HK-2 (cell line): Measurements from ENCODE around the gene MAD1L1.

ENCODE experiments used
- DNase-seq: peaks from one replicate; pipeline ENCODE4 v3.0.0-alpha.2; 2018; ENCODE audit not compliant: unreplicated experiment

MAD1L1 gene

DNA sequence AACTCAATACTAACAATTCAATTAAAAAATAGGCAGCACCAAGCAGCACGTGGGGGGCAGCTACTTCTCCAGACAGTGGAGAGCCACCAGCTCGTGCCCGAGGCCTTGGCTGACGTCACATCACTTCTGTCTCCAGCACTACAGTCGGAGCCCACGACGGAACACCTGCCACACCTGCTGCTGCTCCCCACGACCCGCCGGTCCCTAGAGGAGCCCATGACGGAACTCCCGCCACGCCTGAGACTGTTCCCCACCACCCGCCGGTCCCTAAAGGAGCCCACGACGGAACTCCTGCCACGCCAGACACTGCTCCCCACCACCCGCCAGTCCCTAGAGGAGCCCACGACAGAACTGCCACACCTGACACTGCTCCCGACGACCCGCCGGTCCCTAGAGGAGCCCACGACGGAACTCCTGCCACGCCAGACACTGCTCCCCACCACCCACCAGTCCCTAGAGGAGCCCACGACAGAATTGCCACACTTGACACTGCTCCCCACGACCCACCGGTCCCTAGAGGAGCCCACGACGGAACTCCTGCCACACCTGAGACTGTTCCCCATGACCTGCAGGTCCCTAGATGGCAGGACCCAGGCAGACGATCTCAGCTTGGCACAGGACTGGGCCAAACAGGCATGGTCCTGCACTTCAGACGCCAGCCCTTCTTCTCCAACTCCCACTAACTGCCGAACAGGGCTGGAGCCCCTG, 304.7 kb downstream of the MAD1L1 start:
- no peak for DNase-seq

DNA sequence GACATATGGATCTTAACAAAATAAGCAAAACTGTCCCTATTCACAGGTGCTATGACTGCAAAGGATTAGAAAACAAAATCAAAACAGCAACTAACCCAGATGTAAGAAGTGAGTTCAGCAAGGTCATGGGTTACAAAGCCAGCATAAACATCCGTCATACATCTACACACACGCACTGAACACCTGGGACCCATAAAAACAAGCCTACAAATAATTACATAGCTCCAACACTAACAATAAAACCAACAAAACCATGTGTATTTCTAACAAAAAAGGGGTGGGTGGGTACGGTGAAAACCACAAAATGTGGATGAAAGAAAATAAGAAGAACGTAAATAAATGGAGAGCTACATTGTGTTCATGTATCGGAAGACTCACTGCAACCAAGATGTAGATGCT, 305.8 kb downstream of the MAD1L1 start:
- no peak for DNase-seq

DNA sequence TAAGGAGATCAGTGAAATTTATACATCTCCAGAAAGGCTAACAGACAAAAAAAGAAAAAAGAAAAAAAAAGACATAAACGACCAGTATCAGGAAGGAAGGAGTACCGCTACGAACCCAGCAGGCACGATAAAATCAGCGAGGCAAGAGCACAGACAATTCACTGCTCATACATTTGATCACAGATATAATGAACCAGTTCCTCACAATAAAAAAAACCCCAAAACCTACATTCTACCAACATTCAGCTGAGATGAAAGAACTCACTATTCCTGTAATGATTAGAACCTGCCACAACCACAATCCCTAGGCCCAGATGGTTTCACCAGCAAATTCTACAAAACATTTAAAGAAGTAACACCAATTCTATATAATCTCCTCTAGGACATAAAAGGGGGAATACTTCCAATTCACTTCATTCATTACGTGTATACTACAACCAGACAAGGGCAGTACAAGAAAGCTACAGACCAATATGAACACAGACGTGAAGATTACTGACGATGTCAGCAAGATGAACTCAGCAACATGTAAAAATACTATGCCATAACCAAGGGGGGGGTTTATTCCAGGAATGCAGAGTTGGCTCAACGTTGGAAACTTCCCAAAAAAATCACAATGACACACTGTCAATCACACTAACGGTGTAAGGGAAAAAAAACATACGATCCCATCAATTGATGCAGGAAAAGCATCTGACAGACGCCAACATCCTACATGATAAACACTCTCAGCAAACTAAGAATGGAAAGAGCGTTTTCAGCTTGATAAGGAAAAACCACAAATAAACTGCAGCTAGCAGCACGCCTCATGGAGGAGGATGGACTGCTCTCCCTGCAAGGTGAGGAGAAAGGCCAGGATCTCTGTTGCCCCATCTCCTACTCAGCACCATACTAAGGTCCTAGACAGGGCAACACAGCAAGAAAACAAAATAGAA, 306.5 kb downstream of the MAD1L1 start:
- DNase-seq, result no peak

DNA sequence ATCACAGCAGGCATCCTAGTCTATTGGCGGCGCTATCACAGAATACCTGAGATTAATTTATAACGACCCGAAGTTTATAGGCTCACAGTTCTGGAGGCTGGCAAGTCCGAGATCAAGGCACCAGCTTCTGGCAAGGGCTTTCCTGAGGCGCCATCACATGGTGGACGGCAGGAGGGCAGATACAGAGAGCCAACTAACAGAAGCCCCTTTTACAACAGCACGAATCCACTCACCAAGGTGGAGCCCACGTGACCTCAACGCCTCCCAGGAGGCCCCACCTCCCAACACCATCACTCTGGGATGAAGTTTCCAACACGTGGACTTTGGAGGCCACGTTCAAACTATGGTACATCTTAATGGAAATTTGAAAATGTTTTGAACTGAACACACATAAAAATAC, 307.4 kb downstream of the MAD1L1 start:
- DNase-seq, result no peak

DNA sequence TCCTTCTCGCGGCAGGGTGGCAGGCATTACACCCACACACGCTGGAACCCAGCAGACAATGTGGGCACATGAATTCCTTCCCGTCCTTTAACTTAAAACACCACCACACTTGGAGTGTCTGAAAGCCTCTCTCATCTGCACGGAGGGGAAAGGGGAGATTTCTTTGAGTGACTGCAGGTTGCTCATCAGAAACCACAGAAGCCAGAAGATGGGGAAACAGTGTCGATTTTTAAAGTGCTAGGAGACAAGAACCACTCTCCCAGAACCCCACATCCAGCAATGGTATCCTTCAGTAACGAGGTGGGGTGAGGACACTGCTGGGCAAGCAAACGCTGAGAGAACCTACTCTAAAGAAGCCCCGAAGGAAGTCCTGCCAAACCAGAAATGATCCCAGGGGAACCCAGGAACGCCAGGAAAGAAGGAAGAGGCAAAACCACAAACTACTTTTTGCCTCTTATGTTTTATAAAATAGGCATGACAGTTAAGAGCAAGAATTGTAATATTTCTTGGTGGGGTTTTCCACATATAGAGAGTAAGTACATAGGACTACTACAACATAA, 308.4 kb downstream of the MAD1L1 start:
- no peak for DNase-seq

DNA sequence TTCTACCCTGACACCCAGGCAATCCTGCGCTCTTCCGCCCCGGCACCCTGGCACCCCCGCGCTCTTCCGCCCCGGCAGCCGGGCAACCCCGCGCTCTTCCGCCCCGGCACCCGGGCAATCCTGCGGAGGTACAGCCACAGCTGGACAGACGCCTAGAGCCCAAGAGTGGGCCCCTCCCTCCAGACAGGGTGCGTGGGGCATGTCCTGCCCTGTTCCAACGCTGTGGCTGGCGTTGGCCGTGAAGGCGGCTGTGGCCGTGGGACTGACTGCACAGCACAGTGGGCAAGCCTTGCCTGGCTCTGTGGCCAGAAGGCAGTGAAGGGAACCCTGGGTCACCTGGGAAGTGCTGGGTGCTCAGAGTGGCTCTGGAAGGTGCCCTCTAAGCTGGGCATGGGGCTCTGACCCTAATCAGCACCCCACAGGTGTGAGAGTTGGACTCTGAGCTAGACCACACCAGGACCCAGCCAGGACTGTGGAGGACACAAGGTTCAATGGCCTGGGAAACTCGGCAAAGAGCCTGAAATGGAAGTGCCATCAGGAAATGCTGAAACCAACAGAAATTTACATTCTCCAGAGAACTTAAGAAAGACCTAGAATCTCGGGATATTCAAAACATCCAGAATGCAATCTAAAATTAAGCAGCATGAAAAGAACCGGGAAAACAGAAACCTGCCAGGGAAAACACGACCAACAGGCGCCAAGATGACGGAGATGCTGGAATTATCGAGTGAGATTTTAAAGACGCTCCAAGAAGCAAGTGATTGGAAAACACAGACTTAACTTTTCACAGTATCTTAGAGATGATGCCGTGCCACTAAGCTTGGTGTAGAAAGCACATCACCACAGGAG, 309.1 kb downstream of the MAD1L1 start:
- DNase-seq, result no peak

DNA sequence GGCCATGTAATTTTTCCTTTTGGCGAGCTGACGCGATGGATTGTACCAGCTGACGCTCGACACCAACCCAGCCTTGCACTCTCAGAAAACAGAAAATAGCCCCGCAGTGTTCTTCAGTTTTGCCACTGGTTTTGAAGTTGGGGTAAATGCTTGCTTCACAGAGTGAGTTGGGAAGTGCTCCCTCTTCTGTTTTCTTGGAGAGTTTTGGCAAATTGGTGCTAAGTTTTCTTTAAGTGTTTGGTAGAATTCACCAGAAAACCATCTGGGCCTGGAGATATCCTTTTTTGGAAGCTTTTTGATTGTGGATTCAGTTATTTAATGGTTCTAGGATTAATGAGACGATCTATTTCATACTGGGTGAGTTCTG, 309.9 kb downstream of the MAD1L1 start:
- DNase-seq, result no peak

DNA sequence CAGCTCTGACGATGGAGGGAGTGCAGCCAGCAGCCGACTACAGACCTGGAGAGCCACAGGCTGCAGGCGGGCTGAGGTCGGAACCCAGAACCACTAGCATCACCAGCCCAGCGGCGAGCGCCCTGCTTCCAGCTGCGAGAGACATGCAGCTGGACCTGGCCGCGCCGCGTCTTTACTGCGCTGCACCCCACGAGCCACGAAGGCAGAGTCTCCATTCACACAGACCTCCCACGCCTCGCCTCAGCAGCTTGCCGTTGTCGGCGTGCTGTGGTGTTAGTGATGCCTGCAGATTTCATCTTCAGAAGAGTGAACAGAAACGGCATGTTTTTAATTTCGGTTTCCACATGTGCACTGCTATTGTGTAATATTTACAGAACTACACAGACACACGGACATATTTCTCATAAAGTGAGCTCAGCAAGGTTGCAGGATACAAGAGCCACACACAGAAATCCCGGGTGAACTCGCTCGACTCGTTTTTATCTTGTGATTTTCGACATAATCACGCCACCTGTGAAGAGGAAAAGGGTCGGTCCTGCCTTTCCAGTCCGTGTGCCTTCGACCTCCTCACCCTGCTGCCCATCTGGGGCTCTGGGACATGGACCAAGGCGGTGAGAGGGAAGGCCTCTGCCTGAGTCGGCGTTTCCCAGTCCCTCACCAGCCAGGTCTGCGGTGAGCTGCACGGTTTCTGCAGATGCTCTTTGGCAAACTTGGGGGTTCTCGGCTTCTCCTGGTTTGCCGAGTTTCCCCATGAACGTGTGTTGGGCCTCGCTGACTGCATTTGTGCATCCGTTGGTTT, 310.5 kb downstream of the MAD1L1 start:
- DNase-seq, result no peak

DNA sequence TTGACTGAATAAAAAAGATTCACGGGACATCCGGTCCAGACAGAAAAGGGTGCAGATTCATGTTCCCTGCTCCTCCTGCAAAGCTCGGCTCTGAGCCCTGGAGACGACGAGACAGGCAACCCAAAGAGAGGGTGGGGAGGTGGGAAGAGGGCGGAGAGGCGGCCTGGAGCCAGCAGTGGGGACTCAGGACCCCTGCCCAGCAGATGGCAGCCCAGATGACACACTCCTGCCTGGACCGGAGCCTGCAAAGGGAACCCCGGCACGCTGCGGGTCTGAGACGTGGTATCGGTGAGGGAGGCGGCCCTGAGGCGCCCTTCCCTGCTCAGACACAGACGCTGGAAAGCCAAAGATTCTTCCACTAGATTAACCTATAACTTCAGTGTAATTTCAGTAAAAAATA, 311.9 kb downstream of the MAD1L1 start:
- no peak for DNase-seq

DNA sequence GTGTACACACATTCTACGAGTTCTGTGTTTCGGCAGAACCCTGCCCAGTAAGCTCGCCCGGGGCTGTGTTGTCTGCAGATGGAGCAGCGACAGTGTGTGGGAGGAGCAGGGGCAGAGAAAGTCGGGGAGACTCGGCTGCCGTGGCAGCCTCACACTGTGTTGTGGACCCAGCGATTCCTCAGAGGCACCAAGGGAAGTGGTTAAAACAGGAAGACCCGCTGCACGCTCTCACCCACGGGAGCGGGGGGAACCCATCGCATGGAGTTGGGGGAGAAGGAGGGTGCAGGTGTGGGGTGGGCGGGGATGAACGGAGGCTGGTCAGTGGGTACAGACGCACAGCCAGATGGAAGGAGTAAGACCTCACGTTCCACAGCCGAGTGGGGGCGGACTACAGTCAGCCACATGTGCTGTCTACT, 312.5 kb downstream of the MAD1L1 start:
- no peak for DNase-seq

DNA sequence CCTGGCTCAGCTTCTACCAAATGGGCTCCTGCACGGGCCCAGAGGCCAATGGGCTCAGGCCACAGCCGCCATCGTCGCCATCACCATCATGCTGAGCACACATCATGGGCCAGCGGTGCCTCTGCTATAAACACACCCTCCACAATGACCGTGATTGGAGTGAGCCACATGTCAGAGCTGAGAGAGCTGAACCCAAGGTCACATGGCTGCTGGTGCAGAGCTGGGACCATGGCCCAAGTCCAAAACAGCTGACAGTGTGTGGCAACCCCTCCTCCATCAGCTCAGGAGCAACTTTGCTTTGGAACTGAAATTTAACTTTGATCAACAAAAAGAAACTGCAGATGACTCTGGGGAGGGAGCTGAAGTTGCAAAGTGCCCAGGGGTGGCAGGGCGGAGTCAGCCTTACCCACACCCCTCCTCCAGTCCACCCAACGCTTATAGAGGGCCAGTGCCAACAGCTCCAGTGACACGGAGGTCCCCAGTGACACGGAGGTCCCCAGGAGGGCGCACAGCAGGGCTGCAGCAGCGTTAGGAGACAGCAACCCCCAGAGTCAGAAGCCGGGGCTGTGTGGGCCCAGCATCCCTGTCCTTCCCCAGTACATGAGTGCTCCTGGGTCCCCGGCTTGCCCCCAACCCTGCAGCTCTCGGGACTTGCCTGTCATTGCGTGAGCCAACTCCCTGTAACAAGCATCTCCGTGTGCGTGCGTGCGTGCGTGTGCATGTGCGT, 313.0 kb downstream of the MAD1L1 start:
- DNase-seq, result no peak

DNA sequence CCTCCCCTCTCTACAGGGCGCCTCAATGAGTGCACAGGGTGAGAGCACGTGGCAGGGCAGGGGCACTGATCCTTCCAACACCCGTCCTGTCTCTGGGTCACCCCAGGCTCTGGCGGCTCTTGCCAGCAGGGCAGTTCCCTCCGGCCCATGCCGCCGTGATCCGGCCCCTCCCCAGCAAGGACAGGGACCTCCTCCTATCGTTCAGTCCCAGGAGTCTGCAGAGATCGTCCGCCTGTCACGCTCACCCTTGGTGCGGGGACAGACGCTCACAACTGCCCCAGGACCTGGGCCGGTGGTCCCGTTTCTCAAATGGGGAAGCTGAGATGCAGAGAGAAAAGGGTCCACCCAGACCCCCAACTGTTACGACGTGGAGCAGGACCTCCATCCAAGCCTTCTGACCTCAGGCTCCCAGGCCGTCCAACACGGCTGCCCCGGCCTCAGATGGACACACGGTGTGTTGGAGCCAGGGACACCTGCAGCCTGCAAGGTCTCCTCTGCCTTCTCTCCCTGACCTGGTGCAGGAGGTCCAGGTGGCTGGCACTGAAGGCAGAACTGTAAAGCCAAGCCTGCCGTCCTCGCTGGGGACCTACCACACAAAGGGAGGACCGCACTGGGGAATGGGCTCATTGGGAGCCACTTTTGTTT, 313.7 kb downstream of the MAD1L1 start:
- no peak for DNase-seq

DNA sequence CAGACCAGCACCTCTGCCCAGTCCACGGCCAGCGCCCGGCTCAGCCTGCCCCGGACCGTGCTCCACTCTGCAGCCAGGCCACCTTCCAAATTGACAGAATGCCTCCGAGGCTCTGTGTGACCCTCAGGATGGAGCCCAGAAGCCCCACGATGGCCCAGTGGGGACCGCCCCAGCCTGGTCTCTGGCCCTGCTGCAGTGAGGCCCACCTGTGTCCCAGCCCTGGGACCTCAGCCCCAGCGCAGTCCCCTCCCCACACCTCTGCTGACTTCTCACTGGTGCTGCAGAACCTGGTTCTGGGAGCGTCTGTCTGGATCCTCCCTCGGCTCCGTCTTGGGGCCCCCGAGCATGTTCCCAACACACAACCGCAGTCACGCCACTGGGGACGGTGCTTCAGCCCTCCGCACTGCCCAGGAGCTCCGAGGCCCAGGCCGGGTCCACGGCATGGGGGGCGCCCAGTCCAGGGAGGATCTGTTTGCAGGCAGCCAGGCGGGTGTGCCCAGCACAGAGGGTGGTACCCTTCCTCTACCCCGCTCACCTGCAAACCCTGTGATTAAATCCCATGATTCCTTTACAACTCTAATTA, 314.6 kb downstream of the MAD1L1 start:
- no peak for DNase-seq

DNA sequence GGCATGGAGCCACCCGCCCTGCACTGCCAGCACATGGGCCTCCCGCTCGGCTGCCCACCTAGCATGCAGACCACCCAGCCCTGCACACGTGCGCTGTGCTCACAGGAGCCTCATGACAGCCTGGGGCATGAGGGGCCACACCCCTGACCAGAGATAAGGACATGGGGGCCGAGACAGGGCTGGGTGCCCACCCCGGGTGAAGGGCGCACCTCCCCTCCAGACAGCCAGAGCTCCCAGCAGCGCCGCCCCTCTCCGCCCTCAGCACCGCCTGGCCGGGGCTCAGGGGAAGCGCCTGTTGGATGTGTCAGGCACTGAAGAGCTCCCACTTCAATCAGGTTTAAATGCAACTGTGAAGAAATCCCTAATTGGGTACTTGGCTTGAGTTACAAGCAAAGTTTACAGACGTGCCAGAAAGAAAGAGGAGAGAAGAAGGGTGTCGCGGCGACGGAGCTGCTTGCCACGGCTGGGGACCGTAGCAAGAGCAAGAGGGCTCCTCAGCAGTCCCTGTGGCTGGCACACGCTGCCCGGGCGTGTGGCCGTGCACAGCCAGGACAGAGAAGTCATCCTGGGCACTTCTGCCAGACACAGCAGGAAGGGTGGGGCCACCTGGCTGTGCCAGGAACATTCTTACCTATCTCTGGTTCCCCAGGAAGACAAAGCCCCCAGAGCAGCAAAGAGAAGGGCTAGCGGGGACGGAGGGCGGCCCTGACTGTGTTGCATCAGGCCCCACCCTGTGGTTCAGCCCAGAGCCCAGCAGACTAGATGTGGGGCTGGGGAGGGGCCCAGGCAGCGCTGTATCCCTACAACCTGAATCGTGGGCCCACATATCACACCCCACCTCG, 315.3 kb downstream of the MAD1L1 start:
- DNase-seq, result no peak

DNA sequence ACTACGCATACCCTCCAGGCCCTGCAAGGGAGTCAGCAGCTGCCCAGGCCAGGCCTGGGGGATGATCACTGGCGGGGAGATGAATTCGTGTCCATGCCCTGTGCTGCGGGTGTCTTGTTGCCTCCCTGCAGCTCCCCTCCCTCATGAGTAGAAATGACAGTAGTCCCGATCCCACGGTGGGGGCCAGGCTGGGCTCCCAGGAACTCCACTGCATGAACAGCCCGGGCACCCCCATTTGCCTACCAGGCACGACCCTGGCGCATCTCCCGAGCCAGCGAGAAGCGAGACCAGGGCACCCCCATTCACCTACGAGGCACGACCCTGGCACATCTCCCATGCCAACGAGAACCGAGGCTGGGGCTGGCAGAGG, 316.2 kb downstream of the MAD1L1 start:
- no peak for DNase-seq

DNA sequence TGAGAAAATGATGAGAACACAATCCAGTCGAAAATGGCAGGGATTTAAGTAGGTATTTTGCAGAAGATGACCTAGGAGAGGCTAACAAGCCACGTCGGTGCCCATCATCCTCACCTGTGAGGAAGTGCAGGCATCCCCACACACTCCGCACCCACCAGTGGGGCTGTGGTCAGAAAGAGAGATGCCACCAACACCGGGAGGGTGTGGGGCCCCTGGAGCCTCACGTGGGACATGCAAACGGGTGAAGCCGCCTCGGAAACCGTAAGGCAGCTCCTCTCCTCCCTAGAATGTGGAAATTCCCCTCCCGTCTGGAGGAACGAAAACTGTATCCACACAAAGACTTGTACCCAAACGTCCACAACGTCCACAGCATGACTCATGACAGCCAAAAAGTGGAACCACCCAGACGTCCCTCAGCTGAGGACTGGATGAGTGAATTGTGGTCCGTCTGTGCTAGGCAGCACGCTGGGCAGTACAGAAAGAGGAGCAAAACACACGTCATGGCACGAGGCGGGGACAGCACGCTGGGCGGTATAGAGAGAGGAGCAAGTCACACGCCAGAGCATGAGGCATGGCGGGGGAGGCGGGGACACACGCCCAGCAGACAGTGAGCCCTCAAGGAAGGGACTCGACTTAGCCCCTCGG, 316.7 kb downstream of the MAD1L1 start:
- DNase-seq, result no peak

DNA sequence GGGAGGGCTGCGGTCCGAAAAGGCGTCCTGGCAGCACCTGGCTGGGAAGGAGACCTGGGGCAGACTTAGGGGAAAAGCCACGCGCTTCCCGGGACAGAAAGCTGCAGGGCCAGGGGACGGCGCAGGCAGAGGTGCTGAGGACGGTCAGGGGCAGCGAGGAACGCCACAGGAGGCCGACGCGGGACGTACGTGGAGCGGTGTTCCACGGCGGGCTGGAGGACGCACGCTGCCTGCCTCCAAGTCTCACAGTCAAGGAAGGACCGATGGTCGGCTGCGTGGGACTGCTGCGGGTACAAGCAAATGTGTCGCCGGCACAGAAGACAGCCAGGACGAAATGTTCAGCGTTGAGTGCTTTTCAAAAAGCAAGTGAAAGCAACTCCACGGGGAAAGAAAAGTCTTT, 317.4 kb downstream of the MAD1L1 start:
- DNase-seq, result no peak

DNA sequence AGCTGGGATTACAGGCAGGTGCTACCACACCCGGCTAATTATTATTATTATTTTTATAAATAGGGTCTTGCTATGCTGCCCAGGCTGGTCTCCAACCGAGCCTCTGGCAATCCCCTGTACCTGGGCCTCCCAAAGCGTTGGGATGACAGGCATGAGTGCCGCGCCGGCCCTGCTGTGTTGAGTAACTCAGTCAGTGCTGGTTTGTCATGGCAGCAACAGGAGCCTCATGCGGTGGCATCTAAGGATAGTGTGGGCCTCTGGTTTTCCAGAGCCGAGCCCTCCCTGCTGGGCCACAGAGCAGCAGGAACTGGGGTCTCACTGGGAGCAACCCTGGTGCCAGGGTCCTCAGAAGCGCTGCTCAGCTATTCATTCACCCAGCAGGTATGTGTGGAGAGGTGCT, 318.0 kb downstream of the MAD1L1 start:
- DNase-seq, result no peak
